Measurements from ENCODE around the gene WASL.
A peak's percentile ranks its signal among the peaks of the same experiment; 100 is the strongest.

Gene WASL

GRCh38 chr7:123747620-123748141 is 1.1 kb downstream of the WASL start:
- peak overlapping the region; percentile 81 for H3K4me3 ChIP-seq (ENCODE audit: low read depth, low read length)
- DNase-seq (ENCODE audit: low read depth), result peak; percentile 83
- in situ Hi-C loops (cut with HindIII; ENCODE audit: low sequenced_read_pairs), result no loop called here
- TF ChIP-seq, protein P1, sequence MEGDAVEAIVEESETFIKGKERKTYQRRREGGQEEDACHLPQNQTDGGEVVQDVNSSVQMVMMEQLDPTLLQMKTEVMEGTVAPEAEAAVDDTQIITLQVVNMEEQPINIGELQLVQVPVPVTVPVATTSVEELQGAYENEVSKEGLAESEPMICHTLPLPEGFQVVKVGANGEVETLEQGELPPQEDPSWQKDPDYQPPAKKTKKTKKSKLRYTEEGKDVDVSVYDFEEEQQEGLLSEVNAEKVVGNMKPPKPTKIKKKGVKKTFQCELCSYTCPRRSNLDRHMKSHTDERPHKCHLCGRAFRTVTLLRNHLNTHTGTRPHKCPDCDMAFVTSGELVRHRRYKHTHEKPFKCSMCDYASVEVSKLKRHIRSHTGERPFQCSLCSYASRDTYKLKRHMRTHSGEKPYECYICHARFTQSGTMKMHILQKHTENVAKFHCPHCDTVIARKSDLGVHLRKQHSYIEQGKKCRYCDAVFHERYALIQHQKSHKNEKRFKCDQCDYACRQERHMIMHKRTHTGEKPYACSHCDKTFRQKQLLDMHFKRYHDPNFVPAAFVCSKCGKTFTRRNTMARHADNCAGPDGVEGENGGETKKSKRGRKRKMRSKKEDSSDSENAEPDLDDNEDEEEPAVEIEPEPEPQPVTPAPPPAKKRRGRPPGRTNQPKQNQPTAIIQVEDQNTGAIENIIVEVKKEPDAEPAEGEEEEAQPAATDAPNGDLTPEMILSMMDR (IDR thresholded peaks at IDR 0.05; ENCODE audit: low read depth, low read length, missing control alignments), result no peak

GRCh38 chr7:123746931-123747488 is 1.8 kb downstream of the WASL start:
- TF ChIP-seq, protein P1 (IDR thresholded peaks at IDR 0.05; ENCODE audit: low read depth, low read length, missing control alignments), result no peak
- peak overlapping the region; percentile 81 for H3K4me3 ChIP-seq (ENCODE audit: low read depth, low read length)
- no peak for DNase-seq (ENCODE audit: low read depth)
- in situ Hi-C loops (cut with HindIII; ENCODE audit: low sequenced_read_pairs), result no loop called here

DNA sequence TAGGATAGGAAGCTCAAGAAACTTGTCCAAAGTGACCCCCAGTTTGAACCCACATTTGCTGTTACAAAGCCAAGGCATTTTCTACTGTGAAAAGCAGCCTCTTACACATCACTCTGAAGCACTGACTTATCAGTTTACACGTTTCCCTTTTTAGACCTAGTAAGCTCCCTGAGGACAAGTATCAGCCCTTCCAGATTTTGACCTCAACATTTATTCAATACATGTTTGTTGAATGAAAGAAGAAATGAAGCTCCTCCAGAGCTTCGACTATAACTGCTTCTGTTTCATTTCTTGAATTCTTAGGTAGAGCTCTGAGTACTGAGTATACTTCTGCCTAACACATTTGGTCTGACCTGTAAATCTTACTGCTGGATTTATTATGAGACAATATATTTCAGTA is 2.7 kb downstream of the WASL start:
- TF ChIP-seq, protein P1 (IDR thresholded peaks at IDR 0.05; ENCODE audit: low read depth, low read length, missing control alignments), result no peak
- no peak overlapping the region for H3K4me3 ChIP-seq (ENCODE audit: low read depth, low read length)
- no peak for DNase-seq (ENCODE audit: low read depth)
- in situ Hi-C loops (cut with HindIII; ENCODE audit: low sequenced_read_pairs), result no loop called here

DNA sequence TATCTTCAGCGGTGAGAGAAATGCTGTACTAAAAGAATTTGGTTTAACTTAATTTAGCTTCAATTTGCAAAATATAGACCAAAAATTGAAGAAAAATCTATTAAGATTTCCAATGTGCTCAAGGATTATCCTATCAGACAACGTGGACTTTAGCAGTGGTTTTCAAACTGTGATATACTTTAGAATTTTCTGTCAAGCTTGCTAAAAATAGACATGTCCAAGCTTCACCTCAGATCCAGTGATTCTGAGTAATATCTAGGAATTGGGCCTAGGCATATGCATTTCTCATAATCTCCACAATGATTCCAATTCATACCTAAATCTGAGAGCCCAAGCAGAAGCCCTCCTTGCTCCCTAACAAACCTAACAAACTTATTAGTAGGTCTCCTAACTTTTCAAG is 3.4 kb downstream of the WASL start:
- no peak overlapping the region for H3K4me3 ChIP-seq (ENCODE audit: low read depth, low read length)
- TF ChIP-seq, protein P1 (IDR thresholded peaks at IDR 0.05; ENCODE audit: low read depth, low read length, missing control alignments), result no peak
- DNase-seq (ENCODE audit: low read depth), result no peak
- in situ Hi-C loops (cut with HindIII; ENCODE audit: low sequenced_read_pairs), result no loop called here

- no peak overlapping the region for H3K4me3 ChIP-seq (ENCODE audit: low read depth, low read length)
- DNase-seq (ENCODE audit: low read depth), result no peak
- in situ Hi-C loops (cut with HindIII; ENCODE audit: low sequenced_read_pairs), result no loop called here
- TF ChIP-seq, protein P1 (IDR thresholded peaks at IDR 0.05; ENCODE audit: low read depth, low read length, missing control alignments), result no peak
Measured at GRCh38 chr7:123744416-123744815, 4.4 kb downstream of the WASL start.

- H3K4me3 ChIP-seq (ENCODE audit: low read depth, low read length), result no peak overlapping the region
- no peak for DNase-seq (ENCODE audit: low read depth)
- in situ Hi-C loops (cut with HindIII; ENCODE audit: low sequenced_read_pairs), result no loop called here
- TF ChIP-seq, protein P1 (IDR thresholded peaks at IDR 0.05; ENCODE audit: low read depth, low read length, missing control alignments), result no peak
Measured at GRCh38 chr7:123741940-123742339, 6.9 kb downstream of the WASL start.
